ENCODE results near the gene RNF169. TPM values are rescaled to one million over a fixed set of nuclear protein-coding genes. Genes with fewer than 3 reads are reported as not detected.

Gene RNF169
- total RNA-seq, 4 donors from 2014 or later, result 26.0 to 31.8 (median 29.3) TPM

- WGBS, 2 donors (ENCODE audit: low coverage in 1 of 2), result 40 to 47% methylated on average over 1 to 2 of the region's 2 CpGs
- no peak for TF ChIP-seq POLR2A (IDR thresholded peaks at IDR 0.05)
- TF ChIP-seq POLR2AphosphoS5 (IDR thresholded peaks at IDR 0.05), result no peak
- TF ChIP-seq CTCF (IDR thresholded peaks at IDR 0.05), result no peak
- no peak for TF ChIP-seq EP300 (IDR thresholded peaks at IDR 0.05)
- ATAC-seq, result no peak
- H3K4me1 ChIP-seq, result peaks cover 0 to 25% (median 3%) of the 10 kb centered on the region in 3 donors
- no peak overlapping the region for H3K4me3 ChIP-seq
- H3K27ac ChIP-seq, result no peak overlapping the region
- H3K9me3 ChIP-seq, result no peaks in the 10 kb centered on the region
- H3K36me3 ChIP-seq, result peaks cover 4 to 77% of the 10 kb centered on the region in 2 donors
- no peaks in the 10 kb centered on the region for H3K27me3 ChIP-seq
Measured at GRCh38 chr11:74840486-74840885, 91.8 kb downstream of the RNF169 start.

DNA sequence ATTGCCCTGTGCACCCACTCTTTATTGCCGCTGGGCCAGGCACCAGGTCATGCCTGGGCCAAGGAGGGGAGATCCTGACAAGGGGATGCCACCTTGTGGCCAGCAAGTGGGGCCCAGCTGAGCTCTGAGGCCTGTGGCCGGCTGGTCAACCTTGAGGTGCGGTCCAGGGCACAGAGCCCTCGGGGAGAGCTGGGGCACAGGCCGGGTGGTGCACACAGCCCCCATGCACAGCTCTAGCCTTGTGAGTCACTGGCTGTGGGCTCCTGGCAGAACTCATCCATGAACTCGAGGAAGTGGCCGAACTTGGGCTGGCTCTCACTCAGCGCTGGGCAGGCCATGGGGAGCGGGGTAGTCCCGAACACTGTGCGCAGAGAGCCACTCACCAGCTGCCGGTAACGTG is 94.3 kb downstream of the RNF169 start:
- peaks cover 4 to 74% of the 10 kb centered on the region in 2 donors for H3K36me3 ChIP-seq
- H3K27ac ChIP-seq, result no peak overlapping the region
- no peak for TF ChIP-seq EP300 (IDR thresholded peaks at IDR 0.05)
- no peak for ATAC-seq
- no peak overlapping the region for H3K4me3 ChIP-seq
- no peaks in the 10 kb centered on the region for H3K9me3 ChIP-seq
- peaks cover 0 to 11% (median 0%) of the 10 kb centered on the region in 3 donors for H3K4me1 ChIP-seq
- no CpG with 5 or more reads among the region's 13 CpGs for WGBS, 2 donors (ENCODE audit: low coverage in 1 of 2)
- H3K27me3 ChIP-seq, result no peaks in the 10 kb centered on the region

DNA sequence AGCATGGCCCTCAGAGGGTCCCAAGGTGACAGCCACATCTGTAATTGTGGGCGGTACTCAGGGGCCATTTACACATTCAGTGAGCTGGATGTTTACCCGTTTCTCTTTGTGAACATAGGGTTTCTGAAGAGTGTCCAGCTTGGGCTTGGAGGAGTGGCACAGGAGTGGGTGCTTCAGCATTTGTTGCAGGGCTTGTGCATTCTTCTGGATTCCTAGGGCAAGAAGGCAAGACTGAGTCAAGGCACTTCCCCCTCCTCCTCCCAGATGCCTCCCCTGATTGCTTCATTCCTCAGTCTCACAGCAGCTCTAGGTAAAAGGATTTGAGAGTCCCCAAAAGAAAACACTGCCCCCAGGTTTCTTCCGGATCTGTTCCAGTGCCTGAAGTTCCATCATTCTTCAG is 95.4 kb downstream of the RNF169 start:
- Histone ChIP-seq H3K27me3 (no peaks in the 10 kb centered on the region), H3K9me3 (no peaks in the 10 kb centered on the region), H3K4me1 (peaks cover 0 to 11% (median 0%) of the 10 kb centered on the region in 3 donors), H3K27ac (no peak overlapping the region), H3K36me3 (peaks cover 4 to 76% of the 10 kb centered on the region in 2 donors), H3K4me3 (no peak overlapping the region)
- TF ChIP-seq CTCF (IDR thresholded peaks at IDR 0.05), result no peak
- TF ChIP-seq POLR2A (IDR thresholded peaks at IDR 0.05), result no peak
- no peak for TF ChIP-seq POLR2AphosphoS5 (IDR thresholded peaks at IDR 0.05)
- no peak for ATAC-seq
- WGBS, 2 donors (ENCODE audit: low coverage in 1 of 2), result 97 to 100% methylated on average over 1 to 3 of the region's 3 CpGs

DNA sequence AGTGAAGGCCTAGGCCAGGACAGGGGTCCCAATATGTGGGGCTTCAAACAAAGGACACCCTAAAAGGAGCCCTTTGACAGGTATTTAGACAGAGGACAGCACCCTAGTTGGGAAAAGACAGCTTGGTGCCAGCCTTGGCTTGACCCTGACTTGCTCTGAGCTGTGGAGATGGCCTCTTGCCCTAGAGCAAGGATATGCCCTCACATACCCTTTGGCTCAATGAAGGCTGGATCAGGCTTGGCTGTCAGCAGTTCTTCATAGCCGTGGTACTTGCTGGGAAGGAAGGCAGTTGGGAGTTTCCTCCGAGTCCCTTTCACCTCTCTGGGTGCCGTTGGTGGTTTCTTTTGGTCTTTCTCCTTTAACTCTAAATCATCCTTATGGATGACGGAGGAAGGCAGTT is 96.2 kb downstream of the RNF169 start:
- peaks cover 0 to 6% (median 0%) of the 10 kb centered on the region in 3 donors for H3K4me1 ChIP-seq
- H3K27ac ChIP-seq, result no peak overlapping the region
- no peaks in the 10 kb centered on the region for H3K27me3 ChIP-seq
- no peak overlapping the region for H3K4me3 ChIP-seq
- no peak for TF ChIP-seq POLR2A (IDR thresholded peaks at IDR 0.05)
- TF ChIP-seq EP300 (IDR thresholded peaks at IDR 0.05), result no peak
- no peak for TF ChIP-seq CTCF (IDR thresholded peaks at IDR 0.05)
- no peak for TF ChIP-seq POLR2AphosphoS5 (IDR thresholded peaks at IDR 0.05)
- no peaks in the 10 kb centered on the region for H3K9me3 ChIP-seq
- WGBS, 2 donors (ENCODE audit: low coverage in 1 of 2), result 83 to 93% methylated on average over 2 to 3 of the region's 4 CpGs
- ATAC-seq, result no peak
- peaks cover 4 to 78% of the 10 kb centered on the region in 2 donors for H3K36me3 ChIP-seq

GRCh38 chr11:74845978-74846517 is 97.4 kb downstream of the RNF169 start:
- Histone ChIP-seq H3K27me3 (no peaks in the 10 kb centered on the region), H3K9me3 (no peaks in the 10 kb centered on the region), H3K4me3 (no peak overlapping the region), H3K4me1 (no peaks in the 10 kb centered on the region), H3K27ac (no peak overlapping the region), H3K36me3 (peaks cover 4 to 90% of the 10 kb centered on the region in 2 donors)
- 84 to 94% methylated on average over 2 to 4 of the region's 5 CpGs for WGBS, 2 donors (ENCODE audit: low coverage in 1 of 2)
- ATAC-seq, result no peak
- no peak for TF ChIP-seq CTCF (IDR thresholded peaks at IDR 0.05)
- TF ChIP-seq POLR2AphosphoS5 (IDR thresholded peaks at IDR 0.05), result no peak
- no peak for TF ChIP-seq POLR2A (IDR thresholded peaks at IDR 0.05)
- TF ChIP-seq EP300 (IDR thresholded peaks at IDR 0.05), result no peak
